Measurements from ENCODE around the gene LYZL6. TPM values are rescaled to one million over a fixed set of nuclear protein-coding genes. Genes with fewer than 3 reads are reported as not detected.

Gene LYZL6
- total RNA-seq, 2 donors from 2014 or later = not detected

DNA sequence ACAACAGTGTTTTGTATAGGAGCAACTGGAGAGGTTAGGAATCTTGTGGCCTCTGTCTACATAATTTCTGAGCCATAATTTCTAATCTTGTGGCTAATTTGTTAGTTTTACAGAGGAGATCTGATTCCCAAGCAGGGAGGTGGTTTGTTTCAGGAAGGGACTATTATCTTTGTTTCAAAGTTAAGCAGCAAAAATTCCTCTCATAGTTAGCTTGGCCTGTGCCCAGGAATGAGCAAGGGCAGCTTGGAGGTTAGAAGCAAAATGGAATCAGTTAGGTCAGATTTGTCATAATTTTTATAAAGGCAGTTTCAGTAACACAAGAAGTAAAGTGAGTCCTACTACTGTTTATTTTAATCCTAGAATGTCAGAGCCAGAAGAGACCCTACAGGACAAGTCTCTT lies 10.9 kb downstream of the LYZL6 start:
- Histone ChIP-seq H3K9me3 (no peaks in the 10 kb centered on the region), H3K4me1 (peaks cover 0 to 25% of the 10 kb centered on the region in 2 donors), H3K4me3 (no peak overlapping the region), H3K27me3 (no peaks in the 10 kb centered on the region), H3K27ac (no peak overlapping the region), H3K36me3 (no peaks in the 10 kb centered on the region)
- TF ChIP-seq, protein P1, sequence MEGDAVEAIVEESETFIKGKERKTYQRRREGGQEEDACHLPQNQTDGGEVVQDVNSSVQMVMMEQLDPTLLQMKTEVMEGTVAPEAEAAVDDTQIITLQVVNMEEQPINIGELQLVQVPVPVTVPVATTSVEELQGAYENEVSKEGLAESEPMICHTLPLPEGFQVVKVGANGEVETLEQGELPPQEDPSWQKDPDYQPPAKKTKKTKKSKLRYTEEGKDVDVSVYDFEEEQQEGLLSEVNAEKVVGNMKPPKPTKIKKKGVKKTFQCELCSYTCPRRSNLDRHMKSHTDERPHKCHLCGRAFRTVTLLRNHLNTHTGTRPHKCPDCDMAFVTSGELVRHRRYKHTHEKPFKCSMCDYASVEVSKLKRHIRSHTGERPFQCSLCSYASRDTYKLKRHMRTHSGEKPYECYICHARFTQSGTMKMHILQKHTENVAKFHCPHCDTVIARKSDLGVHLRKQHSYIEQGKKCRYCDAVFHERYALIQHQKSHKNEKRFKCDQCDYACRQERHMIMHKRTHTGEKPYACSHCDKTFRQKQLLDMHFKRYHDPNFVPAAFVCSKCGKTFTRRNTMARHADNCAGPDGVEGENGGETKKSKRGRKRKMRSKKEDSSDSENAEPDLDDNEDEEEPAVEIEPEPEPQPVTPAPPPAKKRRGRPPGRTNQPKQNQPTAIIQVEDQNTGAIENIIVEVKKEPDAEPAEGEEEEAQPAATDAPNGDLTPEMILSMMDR (IDR thresholded peaks at IDR 0.05) = no peak
- DNase-seq (ENCODE audit: low spot score) = no peak

DNA sequence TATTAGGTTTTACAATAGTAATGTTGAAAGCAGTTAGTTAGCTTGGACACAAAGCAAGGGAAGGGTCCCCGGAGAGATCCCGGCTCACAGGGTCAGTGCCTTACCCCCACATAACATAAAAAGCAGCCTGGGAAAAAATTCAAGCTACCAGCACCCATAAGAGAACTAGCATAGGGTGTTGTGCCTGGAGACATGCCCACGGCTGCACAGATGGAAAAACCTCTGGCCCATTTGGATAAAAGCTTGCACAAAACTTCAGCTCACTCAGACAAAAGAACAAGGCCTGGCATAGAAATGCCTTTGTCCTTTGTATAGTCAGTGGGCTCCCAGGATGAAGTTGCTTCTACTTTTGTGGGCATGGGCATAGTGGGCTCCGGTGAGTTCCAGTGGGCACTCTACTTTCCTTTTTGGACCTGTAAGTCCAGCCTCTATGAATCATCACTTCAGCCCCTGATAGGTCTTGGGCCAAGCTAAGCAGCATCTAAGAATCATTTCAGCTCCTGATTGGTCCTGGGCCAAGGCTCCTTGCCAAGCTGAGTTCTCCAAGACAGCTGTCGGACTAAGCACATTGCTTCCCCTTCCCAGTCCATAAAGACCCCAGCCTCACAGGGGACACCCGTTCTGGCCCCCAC lies 11.6 kb downstream of the LYZL6 start:
- Histone ChIP-seq H3K9me3 (no peaks in the 10 kb centered on the region), H3K4me1 (peaks cover 0 to 25% of the 10 kb centered on the region in 2 donors), H3K27ac (no peak overlapping the region), H3K36me3 (no peaks in the 10 kb centered on the region), H3K27me3 (no peaks in the 10 kb centered on the region), H3K4me3 (no peak overlapping the region)
- TF ChIP-seq, protein P1 (IDR thresholded peaks at IDR 0.05) = no peak
- DNase-seq (ENCODE audit: low spot score) = no peak

DNA sequence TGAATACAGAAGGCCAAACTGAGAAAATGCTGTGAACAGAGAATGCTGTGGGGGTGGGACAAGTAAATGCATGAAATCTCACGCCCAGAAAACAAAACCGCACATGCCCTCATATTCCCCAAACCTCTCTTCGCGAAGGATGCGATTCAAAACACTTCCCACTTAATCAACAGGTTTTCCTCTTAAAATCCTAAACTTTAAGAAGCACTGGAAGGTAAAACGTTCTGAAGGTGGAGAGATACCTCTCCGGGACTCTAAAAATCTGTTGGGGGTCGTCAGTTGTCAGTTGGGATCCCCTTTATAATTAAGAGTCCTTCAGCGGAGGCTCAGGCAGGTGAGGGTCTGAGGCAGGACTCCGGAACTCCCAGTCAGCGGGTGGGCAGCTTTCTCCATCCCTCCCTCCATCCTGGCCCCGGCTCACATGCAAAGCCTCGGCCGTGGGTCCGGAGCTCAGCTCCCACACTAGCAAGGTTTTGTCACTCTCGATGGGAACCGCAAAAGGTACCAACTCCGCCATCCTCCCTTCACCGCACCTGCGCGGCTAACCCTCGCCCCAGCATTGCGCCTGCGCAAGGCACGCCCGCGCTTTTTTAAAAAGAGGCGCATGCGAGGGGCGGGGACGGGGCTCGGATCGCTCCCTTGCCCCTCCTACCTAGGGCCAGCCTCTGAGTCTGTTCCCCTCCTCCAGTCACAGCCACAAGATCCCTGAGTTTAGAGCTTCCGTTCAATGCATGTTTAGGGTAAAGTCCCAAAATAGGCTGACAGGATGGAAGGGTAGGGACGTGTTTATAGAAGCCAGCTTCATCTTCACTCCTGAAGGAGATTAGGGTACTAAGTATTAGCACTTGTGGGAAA lies 13.1 kb downstream of the LYZL6 start, which contains the start of gene RDM1:
TSS of gene RDM1 (minus strand) at position 563 of the 855 bp plus-strand sequence. CDS start at position 517, 46 bp downstream.
- no peaks in the 10 kb centered on the region for H3K27me3 ChIP-seq
- no peak within 1 kb of the TSS for H3K27ac ChIP-seq
- H3K4me1 ChIP-seq = peaks cover 0 to 25% of the 10 kb centered on the region in 2 donors
- no peaks in the 10 kb centered on the region for H3K36me3 ChIP-seq
- H3K4me3 ChIP-seq = peak within 1 kb of the TSS; percentile 2 to 43
- no peak for DNase-seq (ENCODE audit: low spot score)
- H3K9me3 ChIP-seq = no peaks in the 10 kb centered on the region
- TF ChIP-seq, protein P1 (IDR thresholded peaks at IDR 0.05) = no peak

- no peak overlapping the region for H3K4me3 ChIP-seq
- H3K27ac ChIP-seq = no peak overlapping the region
- no peaks in the 10 kb centered on the region for H3K9me3 ChIP-seq
- TF ChIP-seq, protein P1 (IDR thresholded peaks at IDR 0.05) = no peak
- H3K27me3 ChIP-seq = no peaks in the 10 kb centered on the region
- peaks cover 0 to 25% of the 10 kb centered on the region in 2 donors for H3K4me1 ChIP-seq
- no peaks in the 10 kb centered on the region for H3K36me3 ChIP-seq
- DNase-seq (ENCODE audit: low spot score) = no peak
These were observed 15.8 kb downstream of the LYZL6 start for GRCh38 chr17:35927714-35928113.

- no peaks in the 10 kb centered on the region for H3K4me1 ChIP-seq
- H3K9me3 ChIP-seq = no peaks in the 10 kb centered on the region
- H3K36me3 ChIP-seq = no peaks in the 10 kb centered on the region
- no peaks in the 10 kb centered on the region for H3K27me3 ChIP-seq
- H3K4me3 ChIP-seq = no peak overlapping the region
- DNase-seq (ENCODE audit: low spot score) = no peak
- TF ChIP-seq, protein P1 (IDR thresholded peaks at IDR 0.05) = no peak
- H3K27ac ChIP-seq = no peak overlapping the region
These were observed 19.9 kb downstream of the LYZL6 start for GRCh38 chr17:35923609-35924114.

All from right atrium auricular region (tissue), 2 donors.